K562 (cell line): Measurements from ENCODE around the gene EPHB6. TPM values are rescaled to one million over a fixed set of nuclear protein-coding genes. Genes with fewer than 3 reads are reported as not detected.

ENCODE experiments used
- BHLHE40 ChIP-seq: IDR thresholded peaks from 2 replicates; pipeline ENCODE4 v1.6.1; 2011; ENCODE audit warnings: low read length, improper control_type of control experiment
- BRD9 ChIP-seq: fragments of 450-650 bp; IDR thresholded peaks from 2 replicates; pipeline ENCODE4 v1.6.1; 2018; ENCODE audit warnings: low read depth; ENCODE audit not compliant: partially characterized antibody
- EGR1 ChIP-seq: fragments of 450-650 bp; conservative IDR thresholded peaks from 2 replicates; pipeline ENCODE4 v1.6.1; 2017; ENCODE audit warnings: mild to moderate bottlenecking
- FOS ChIP-seq: IDR thresholded peaks from 3 replicates; pipeline ENCODE4 v1.6.1; 2011; ENCODE audit not compliant: insufficient read length; ENCODE audit errors: extremely low read depth
- FOXK1 ChIP-seq: sonication (generic); formaldehyde crosslinking; IDR thresholded peaks from 2 replicates; pipeline ENCODE4 v1.8.0; 2022; ENCODE audit warnings: missing genetic modification reagents, mild to moderate bottlenecking, borderline replicate concordance
- HNRNPK ChIP-seq: fragments of 200-400 bp; formaldehyde crosslinking; IDR thresholded peaks from one replicate; pipeline ENCODE4 v1.6.1; 2018; ENCODE audit warnings: mild to moderate bottlenecking, low read depth, low read length; ENCODE audit not compliant: poor library complexity, severe bottlenecking
- MCM3 ChIP-seq: fragments of 450-650 bp; IDR thresholded peaks from 2 replicates; pipeline ENCODE4 v1.6.1; 2016
- NCOR1 ChIP-seq: fragments of 450-650 bp; IDR thresholded peaks from 2 replicates; pipeline ENCODE4 v1.6.1; 2016; ENCODE audit warnings: mild to moderate bottlenecking, moderate library complexity
- NR3C1 ChIP-seq: sonication (generic); formaldehyde crosslinking; IDR thresholded peaks from 2 replicates; pipeline ENCODE4 v1.8.1; 2022; ENCODE audit warnings: missing genetic modification reagents
- NUFIP1 ChIP-seq: fragments of 450-650 bp; IDR thresholded peaks from 2 replicates; pipeline ENCODE4 v1.6.1; 2018; ENCODE audit not compliant: partially characterized antibody
- RAD51 ChIP-seq: fragments of 450-650 bp; IDR thresholded peaks from 2 replicates; pipeline ENCODE4 v1.7.1; 2016; ENCODE audit warnings: low read depth, mild to moderate bottlenecking, borderline replicate concordance
- RFX5 ChIP-seq: IDR thresholded peaks from 2 replicates; pipeline ENCODE4 v1.6.1; 2011; ENCODE audit warnings: low read depth, mild to moderate bottlenecking, improper control_type of control experiment, low read length
- SLC30A9 ChIP-seq: fragments of 250-450 bp; sonication (Bioruptor Pico); IDR thresholded peaks from 2 replicates; pipeline ENCODE4 v1.8.0; 2022; ENCODE audit warnings: mild to moderate bottlenecking, moderate library complexity
- SMARCA5 ChIP-seq: fragments of 450-650 bp; IDR thresholded peaks from 2 replicates; pipeline ENCODE4 v1.6.1; 2016
- SP1 ChIP-seq: sonication (generic); formaldehyde crosslinking; IDR thresholded peaks from 2 replicates; pipeline ENCODE4 v1.8.1; 2022; ENCODE audit warnings: mild to moderate bottlenecking, missing genetic modification reagents
- YBX1 ChIP-seq: fragments of 450-650 bp; IDR thresholded peaks from 2 replicates; pipeline ENCODE4 v1.7.1; 2016; ENCODE audit warnings: mild to moderate bottlenecking
- ZNF124 ChIP-seq: sonication (generic); formaldehyde crosslinking; IDR thresholded peaks from 2 replicates; pipeline ENCODE4 v1.8.1; 2022; ENCODE audit warnings: missing genetic modification reagents
- polyA plus RNA-seq, 8 experiments: library from polyadenylated mRNA; depleted of rRNA in 4 of 8; stranded (reverse) in 5 of 8; unstranded in 3 of 8; fragments of >200 nt; fragmentation: Nextera tagmentation in 2 of 8; fragmentation: Illumina TruSeq in 1 of 8; extraction: Ambion mirVana in 2 of 8; extraction: Trizol in 1 of 8; gene quantifications; 2 replicates each; pipeline versions ENCODE4 v1.2.1 to v1.2.3, GENCODE V29; 2011 to 2014; ENCODE audit warnings: inconsistent platforms in 1 of 8, missing spikeins in 1 of 8
- total RNA-seq, 7 experiments: library from RNA; depleted of rRNA in 6 of 7; stranded (reverse); fragments of >200 nt in 6 of 7; fragmentation: Illumina TruSeq in 2 of 7; extraction: Trizol in 2 of 7; gene quantifications; 2 replicates each; pipeline versions ENCODE4 v1.2.1 to v1.2.3, GENCODE V29; 2011 to 2021; ENCODE audit warnings: low replicate concordance in 1 of 7
- TF ChIP-seq, protein P1 (sequence below): sonication (generic); formaldehyde crosslinking; IDR thresholded peaks from 2 replicates; pipeline ENCODE4 v1.8.1; 2022; ENCODE audit warnings: missing genetic modification reagents
- TF ChIP-seq, protein P2 (sequence below): fragments of 450-650 bp; IDR thresholded peaks from 2 replicates; pipeline ENCODE4 v1.6.1; 2016; ENCODE audit warnings: low read depth
- TF ChIP-seq, protein P3 (sequence below): fragments of 450-650 bp; IDR thresholded peaks from 2 replicates; pipeline ENCODE4 v1.6.1; 2014; ENCODE audit warnings: low read depth, mild to moderate bottlenecking, moderate library complexity, borderline replicate concordance

Gene EPHB6
- total and polyA plus RNA-seq, 9 of the 15 experiments (the other 6 are each of a cell fraction or from before 2014, with no cell fraction given): 1.4 to 123 (median 7.6) TPM

DNA sequence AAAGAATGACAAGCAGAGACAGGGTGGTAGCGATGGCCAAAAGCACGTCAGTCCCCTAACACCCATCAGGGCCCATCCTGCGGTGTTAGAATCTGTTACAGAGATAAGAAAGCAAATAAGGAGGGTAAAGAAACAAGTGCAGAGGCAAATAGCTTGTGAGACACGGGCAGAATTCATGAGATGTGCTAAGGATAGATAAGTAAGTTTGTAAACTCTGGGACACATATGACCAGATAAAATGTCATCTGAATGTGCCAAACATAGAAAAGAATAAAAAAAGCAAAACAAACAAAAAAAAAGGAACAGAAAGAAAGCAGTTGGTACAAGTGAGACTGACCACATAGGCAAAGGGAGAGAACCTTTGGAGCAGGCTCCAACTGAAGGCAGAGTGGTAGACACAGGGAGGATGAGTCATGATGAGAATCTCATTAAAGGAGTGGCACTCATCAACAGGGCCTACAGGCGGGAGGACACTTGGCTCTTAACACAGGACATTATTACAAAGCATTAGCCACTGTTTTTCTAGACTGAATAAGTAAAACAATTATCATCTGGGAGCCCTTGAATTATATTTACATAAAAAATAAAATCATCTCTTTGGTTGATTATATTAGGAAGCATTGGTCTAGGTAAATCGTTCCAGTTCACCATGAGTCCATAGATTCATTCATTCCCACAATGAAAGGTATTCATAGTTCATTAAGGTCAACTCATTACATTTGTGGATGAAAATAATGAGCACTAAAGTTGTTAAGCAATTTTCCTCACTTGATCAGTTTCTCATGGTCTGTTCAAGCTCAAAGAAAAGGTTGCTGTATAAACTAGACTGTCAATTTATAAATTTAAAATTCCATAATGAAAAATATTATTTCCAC is 21.5 kb upstream of the EPHB6 start (continued):
- TF ChIP-seq BHLHE40: no peak
- no peak for TF ChIP-seq EGR1
- TF ChIP-seq BRD9: no peak
- peak; percentile 52; the same call in 1 of the 2 replicates for TF ChIP-seq SP1 (CRISPR knock-in tag)
- peak; percentile 43 for TF ChIP-seq NCOR1
- TF ChIP-seq NR3C1: no peak
- TF ChIP-seq RAD51: no peak
- no peak for TF ChIP-seq HNRNPK
- TF ChIP-seq, protein P1, sequence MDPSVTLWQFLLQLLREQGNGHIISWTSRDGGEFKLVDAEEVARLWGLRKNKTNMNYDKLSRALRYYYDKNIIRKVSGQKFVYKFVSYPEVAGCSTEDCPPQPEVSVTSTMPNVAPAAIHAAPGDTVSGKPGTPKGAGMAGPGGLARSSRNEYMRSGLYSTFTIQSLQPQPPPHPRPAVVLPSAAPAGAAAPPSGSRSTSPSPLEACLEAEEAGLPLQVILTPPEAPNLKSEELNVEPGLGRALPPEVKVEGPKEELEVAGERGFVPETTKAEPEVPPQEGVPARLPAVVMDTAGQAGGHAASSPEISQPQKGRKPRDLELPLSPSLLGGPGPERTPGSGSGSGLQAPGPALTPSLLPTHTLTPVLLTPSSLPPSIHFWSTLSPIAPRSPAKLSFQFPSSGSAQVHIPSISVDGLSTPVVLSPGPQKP (CRISPR knock-in tag): no peak
- TF ChIP-seq MCM3: no peak
- TF ChIP-seq RFX5: no peak
- TF ChIP-seq FOS: no peak
- TF ChIP-seq, protein P2, sequence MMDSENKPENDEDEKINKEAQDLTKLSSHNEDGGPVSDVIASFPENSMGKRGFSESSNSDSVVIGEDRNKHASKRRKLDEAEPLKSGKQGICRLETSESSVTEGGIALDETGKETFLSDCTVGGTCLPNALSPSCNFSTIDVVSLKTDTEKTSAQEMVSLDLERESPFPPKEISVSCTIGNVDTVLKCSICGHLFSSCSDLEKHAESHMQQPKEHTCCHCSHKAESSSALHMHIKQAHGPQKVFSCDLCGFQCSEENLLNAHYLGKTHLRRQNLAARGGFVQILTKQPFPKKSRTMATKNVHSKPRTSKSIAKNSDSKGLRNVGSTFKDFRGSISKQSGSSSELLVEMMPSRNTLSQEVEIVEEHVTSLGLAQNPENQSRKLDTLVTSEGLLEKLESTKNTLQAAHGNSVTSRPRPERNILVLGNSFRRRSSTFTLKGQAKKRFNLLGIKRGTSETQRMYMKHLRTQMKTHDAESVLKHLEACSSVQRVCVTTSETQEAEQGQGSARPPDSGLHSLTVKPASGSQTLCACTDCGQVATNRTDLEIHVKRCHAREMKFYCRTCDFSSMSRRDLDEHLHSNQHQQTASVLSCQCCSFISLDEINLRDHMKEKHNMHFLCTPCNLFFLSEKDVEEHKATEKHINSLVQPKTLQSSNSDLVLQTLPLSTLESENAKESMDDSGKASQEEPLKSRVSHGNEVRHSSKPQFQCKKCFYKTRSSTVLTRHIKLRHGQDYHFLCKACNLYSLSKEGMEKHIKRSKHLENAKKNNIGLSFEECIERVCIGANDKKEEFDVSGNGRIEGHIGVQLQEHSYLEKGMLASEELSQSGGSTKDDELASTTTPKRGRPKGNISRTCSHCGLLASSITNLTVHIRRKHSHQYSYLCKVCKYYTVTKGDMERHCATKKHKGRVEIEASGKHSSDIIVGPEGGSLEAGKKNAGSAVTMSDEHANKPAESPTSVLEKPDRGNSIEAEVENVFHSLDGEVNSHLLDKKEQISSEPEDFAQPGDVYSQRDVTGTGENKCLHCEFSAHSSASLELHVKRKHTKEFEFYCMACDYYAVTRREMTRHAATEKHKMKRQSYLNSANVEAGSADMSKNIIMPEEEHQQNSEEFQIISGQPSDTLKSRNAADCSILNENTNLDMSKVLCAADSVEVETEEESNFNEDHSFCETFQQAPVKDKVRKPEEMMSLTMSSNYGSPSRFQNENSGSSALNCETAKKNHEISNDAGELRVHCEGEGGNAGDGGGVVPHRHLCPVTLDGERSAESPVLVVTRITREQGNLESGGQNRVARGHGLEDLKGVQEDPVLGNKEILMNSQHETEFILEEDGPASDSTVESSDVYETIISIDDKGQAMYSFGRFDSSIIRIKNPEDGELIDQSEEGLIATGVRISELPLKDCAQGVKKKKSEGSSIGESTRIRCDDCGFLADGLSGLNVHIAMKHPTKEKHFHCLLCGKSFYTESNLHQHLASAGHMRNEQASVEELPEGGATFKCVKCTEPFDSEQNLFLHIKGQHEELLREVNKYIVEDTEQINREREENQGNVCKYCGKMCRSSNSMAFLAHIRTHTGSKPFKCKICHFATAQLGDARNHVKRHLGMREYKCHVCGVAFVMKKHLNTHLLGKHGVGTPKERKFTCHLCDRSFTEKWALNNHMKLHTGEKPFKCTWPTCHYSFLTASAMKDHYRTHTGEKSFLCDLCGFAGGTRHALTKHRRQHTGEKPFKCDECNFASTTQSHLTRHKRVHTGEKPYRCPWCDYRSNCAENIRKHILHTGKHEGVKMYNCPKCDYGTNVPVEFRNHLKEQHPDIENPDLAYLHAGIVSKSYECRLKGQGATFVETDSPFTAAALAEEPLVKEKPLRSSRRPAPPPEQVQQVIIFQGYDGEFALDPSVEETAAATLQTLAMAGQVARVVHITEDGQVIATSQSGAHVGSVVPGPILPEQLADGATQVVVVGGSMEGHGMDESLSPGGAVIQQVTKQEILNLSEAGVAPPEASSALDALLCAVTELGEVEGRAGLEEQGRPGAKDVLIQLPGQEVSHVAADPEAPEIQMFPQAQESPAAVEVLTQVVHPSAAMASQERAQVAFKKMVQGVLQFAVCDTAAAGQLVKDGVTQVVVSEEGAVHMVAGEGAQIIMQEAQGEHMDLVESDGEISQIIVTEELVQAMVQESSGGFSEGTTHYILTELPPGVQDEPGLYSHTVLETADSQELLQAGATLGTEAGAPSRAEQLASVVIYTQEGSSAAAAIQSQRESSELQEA: no peak
- no peak for TF ChIP-seq ZNF124 (CRISPR knock-in tag)
- TF ChIP-seq NUFIP1: no peak
- TF ChIP-seq YBX1: no peak
- TF ChIP-seq, protein P3, sequence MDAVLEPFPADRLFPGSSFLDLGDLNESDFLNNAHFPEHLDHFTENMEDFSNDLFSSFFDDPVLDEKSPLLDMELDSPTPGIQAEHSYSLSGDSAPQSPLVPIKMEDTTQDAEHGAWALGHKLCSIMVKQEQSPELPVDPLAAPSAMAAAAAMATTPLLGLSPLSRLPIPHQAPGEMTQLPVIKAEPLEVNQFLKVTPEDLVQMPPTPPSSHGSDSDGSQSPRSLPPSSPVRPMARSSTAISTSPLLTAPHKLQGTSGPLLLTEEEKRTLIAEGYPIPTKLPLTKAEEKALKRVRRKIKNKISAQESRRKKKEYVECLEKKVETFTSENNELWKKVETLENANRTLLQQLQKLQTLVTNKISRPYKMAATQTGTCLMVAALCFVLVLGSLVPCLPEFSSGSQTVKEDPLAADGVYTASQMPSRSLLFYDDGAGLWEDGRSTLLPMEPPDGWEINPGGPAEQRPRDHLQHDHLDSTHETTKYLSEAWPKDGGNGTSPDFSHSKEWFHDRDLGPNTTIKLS: no peak
- no peak for TF ChIP-seq FOXK1
- no peak for TF ChIP-seq SMARCA5
- TF ChIP-seq SLC30A9 (CRISPR knock-in tag): no peak
